Lung (tissue), 12 donors: ENCODE data around the gene SLC25A45. TPM values are rescaled to one million over a fixed set of nuclear protein-coding genes. Genes with fewer than 3 reads are reported as not detected.
A peak's percentile ranks its signal among the peaks of the same experiment; 100 is the strongest.

ENCODE experiments used
- ATAC-seq: fragments of 200-7000 bp; cut with Tn5 transposase; one replicate; pipeline ENCODE4 v1.9.1; 2020; ENCODE audit warnings: moderate number of reproducible peaks; ENCODE audit not compliant: insufficient read depth, low FRiP score
- DNase-seq, 3 donors: peaks; one replicate each; pipeline ENCODE4 v3.0.0-alpha.2; 2013 to 2017
- H3K27ac ChIP-seq, 2 donors: one replicate each; pipeline ENCODE4 v1.5.1; 2013; ENCODE audit warnings: mild to moderate bottlenecking in 2 of 2, moderate library complexity in 2 of 2, control low read depth in 1 of 2, inconsistent platforms in 1 of 2, low read depth in 1 of 2, low read length in 1 of 2
- H3K27me3 ChIP-seq, 3 donors: one replicate each; pipeline ENCODE4 v1.5.1; 2013; ENCODE audit warnings: low read length in 2 of 3; ENCODE audit not compliant: control insufficient read depth in 3 of 3, insufficient read depth in 3 of 3
- H3K36me3 ChIP-seq, 4 donors: one replicate each; pipeline ENCODE4 v1.5.1; 2013; ENCODE audit warnings: low read length in 4 of 4, mild to moderate bottlenecking in 1 of 4, moderate library complexity in 1 of 4; ENCODE audit not compliant: control insufficient read depth in 4 of 4, insufficient read depth in 4 of 4
- H3K4me1 ChIP-seq, 5 donors: one replicate each; pipeline ENCODE4 v1.5.1; 2013; ENCODE audit warnings: low read length in 5 of 5, mild to moderate bottlenecking in 2 of 5, moderate library complexity in 1 of 5; ENCODE audit not compliant: control insufficient read depth in 5 of 5, insufficient read depth in 5 of 5
- H3K4me3 ChIP-seq: one replicate; pipeline ENCODE4 v1.5.1; 2013; ENCODE audit warnings: mild to moderate bottlenecking, control low read depth, moderate library complexity
- H3K9ac ChIP-seq, 2 donors: one replicate each; pipeline ENCODE4 v1.5.1; 2013; ENCODE audit warnings: low read length in 2 of 2, control low read depth in 1 of 2; ENCODE audit not compliant: insufficient read depth in 1 of 2
- H3K9me3 ChIP-seq, 4 donors: one replicate each; pipeline ENCODE4 v1.5.1; 2013; ENCODE audit warnings: low read length in 3 of 4, mild to moderate bottlenecking in 1 of 4, moderate library complexity in 1 of 4; ENCODE audit not compliant: control insufficient read depth in 4 of 4, insufficient read depth in 3 of 4
- CTCF ChIP-seq: IDR thresholded peaks from 2 replicates; pipeline ENCODE4 v1.5.1; 2012; ENCODE audit warnings: mild to moderate bottlenecking; ENCODE audit errors: control extremely low read depth, extremely low read depth
- WGBS, 2 donors: extraction: QIAGEN DNeasy Blood & Tissue Kit; methylation state at CpG; one replicate each; pipeline ENCODE4 v1.1.7; 2013; 5-methylcytosine and 5-hydroxymethylcytosine counted together
- polyA plus RNA-seq, 2 donors: library from polyadenylated mRNA; stranded (reverse); fragments of 200-250 nt; gene quantifications; one replicate each; pipeline ENCODE4 v1.2.1, GENCODE V29; 2013
- total RNA-seq, 2 donors: library from RNA; depleted of rRNA in 1 of 2; stranded (reverse); fragments of >200 nt in 1 of 2; gene quantifications; one replicate each; pipeline ENCODE4 v1.2.1, GENCODE V29; 2014 to 2021
- donor health status: control.
- donor health status: control.
- donor health status: Bipolar disorder and iron deficiency.
- donor health status: healthy.
- donor health status: DM: yes; HTN: yes; CAD: no.

The SLC25A45 gene
- total and polyA plus RNA-seq, 4 donors, result 5.5 to 15.6 (median 8.1) TPM

- Histone ChIP-seq H3K9ac (peak within 1 kb of the TSS in 1 of 2 donors; percentile 79), H3K9me3 (no peaks in the 10 kb centered on the region), H3K4me3 (peak within 1 kb of the TSS; percentile 51), H3K36me3 (peaks cover 12 to 21% (median 18%) of the 10 kb centered on the region in 4 donors), H3K27ac (peak within 1 kb of the TSS; percentile 63 to 86), H3K4me1 (peaks cover 0 to 13% (median 6%) of the 10 kb centered on the region in 5 donors), H3K27me3 (peaks cover 0 to 8% (median 8%) of the 10 kb centered on the region in 3 donors)
- ATAC-seq (peak; percentile 96), DNase-seq (peak; percentile 98)
- 1% methylated on average over 64 to 79 of the region's 79 CpGs for WGBS, 2 donors
- TF ChIP-seq CTCF, result no peak
These were observed 28.0 kb downstream of the SLC25A45 start, which contains the start of gene TIGD3 for GRCh38 chr11:65354265-65355012. Gene TIGD3, plus strand, starts transcription at chr11:65354751. Its CDS starts 1,058 bp downstream, at chr11:65355809.

- H3K4me3 ChIP-seq, result peak overlapping the region; percentile 51
- peak overlapping the region; percentile 63 to 86 for H3K27ac ChIP-seq
- no peaks in the 10 kb centered on the region for H3K9me3 ChIP-seq
- ATAC-seq (peak; percentile 5), DNase-seq (no peak)
- H3K9ac ChIP-seq, result peak overlapping the region in 1 of 2 donors; percentile 79
- no peak for TF ChIP-seq CTCF
- H3K27me3 ChIP-seq, result peaks cover 0 to 8% (median 8%) of the 10 kb centered on the region in 3 donors
- 24 to 38% methylated on average over 16 of the region's 16 CpGs for WGBS, 2 donors
- H3K4me1 ChIP-seq, result peaks cover 0 to 13% (median 6%) of the 10 kb centered on the region in 5 donors
- H3K36me3 ChIP-seq, result peaks cover 17 to 24% (median 21%) of the 10 kb centered on the region in 4 donors
These were observed 28.6 kb downstream of the SLC25A45 start for GRCh38 chr11:65353900-65354264.

GRCh38 chr11:65353376-65353775 is 29.1 kb downstream of the SLC25A45 start:
- Histone ChIP-seq H3K4me3 (no peak overlapping the region), H3K36me3 (peaks cover 21 to 27% (median 25%) of the 10 kb centered on the region in 4 donors), H3K27ac (no peak overlapping the region), H3K27me3 (peaks cover 0 to 8% (median 8%) of the 10 kb centered on the region in 3 donors), H3K9me3 (no peaks in the 10 kb centered on the region), H3K4me1 (peaks cover 0 to 13% (median 6%) of the 10 kb centered on the region in 5 donors), H3K9ac (no peak overlapping the region)
- ATAC-seq (no peak), DNase-seq (no peak)
- no peak for TF ChIP-seq CTCF
- 86 to 95% methylated on average over 7 of the region's 7 CpGs for WGBS, 2 donors
